Body of pancreas (tissue), 4 donors: ENCODE data around the gene OSBPL9. TPM values are rescaled to one million over a fixed set of nuclear protein-coding genes. Genes with fewer than 3 reads are reported as not detected.
"Not testable (repeated sequence)": the region's sequence is repeated elsewhere in the genome, so short reads cannot be mapped to it uniquely, and the experiment has no call there.

ENCODE experiments used
- ATAC-seq: fragments of 150-250 bp; one replicate; pipeline ENCODE4 v1.9.1; 2016
- DNase-seq, 4 donors: peaks; one replicate each; pipeline ENCODE4 v3.0.0-alpha.2; 2019
- H3K27ac ChIP-seq, 4 donors: fragments of 200-600 bp; sonication (generic); 1 replicate in 3 of 4; 2 replicates in 1 of 4; pipeline versions ENCODE4 v1.5.1 to v1.6.1; 2016 to 2019; ENCODE audit warnings: mild to moderate bottlenecking in 1 of 4, mixed read lengths in 1 of 4, moderate library complexity in 1 of 4
- H3K27me3 ChIP-seq, 2 donors: fragments of 200-600 bp; sonication (generic); one replicate each; pipeline ENCODE4 v1.6.0; 2016; ENCODE audit warnings: mild to moderate bottlenecking in 1 of 2
- H3K36me3 ChIP-seq, 2 donors: fragments of 200-600 bp; sonication (generic); replicated peaks in 1 of 2; 2 replicates each; pipeline ENCODE4 v1.5.1; 2016; ENCODE audit warnings: low read depth in 2 of 2; ENCODE audit not compliant: insufficient read depth in 1 of 2
- H3K4me1 ChIP-seq: fragments of 200-600 bp; sonication (generic); one replicate; pipeline ENCODE4 v1.6.0; 2016
- H3K4me3 ChIP-seq, 2 donors: fragments of 200-600 bp; sonication (generic); 1 replicate in 1 of 2; 2 replicates in 1 of 2; pipeline ENCODE4 v1.5.1; 2016 to 2019
- H3K9me3 ChIP-seq, 3 donors: fragments of 200-600 bp; sonication (generic); 1 replicate in 2 of 3; 2 replicates in 1 of 3; pipeline ENCODE4 v1.5.1; 2016
- POLR2A ChIP-seq, 3 donors: fragments of 450-650 bp; IDR thresholded peaks; one replicate each; pipeline ENCODE4 v1.6.1; 2016; ENCODE audit warnings: antibody characterized with exemption in 3 of 3, mild to moderate bottlenecking in 2 of 3
- WGBS, 2 donors: methylation state at CpG; one replicate each; pipeline ENCODE4 v1.1.5; 2017; 5-methylcytosine and 5-hydroxymethylcytosine counted together
- intact Hi-C: fragments of 100-400 bp; cut with DNase I; formaldehyde crosslinking; loops from one replicate; pipeline ENCODE4 v1.15.1; 2023
- total RNA-seq, 2 donors: library from RNA; depleted of rRNA; stranded (reverse); fragments of >200 nt; gene quantifications; one replicate each; pipeline ENCODE4 v1.1.0, GENCODE V29; 2016
- TF ChIP-seq, protein P1 (sequence below), 7 experiments: fragments of 450-650 bp in 4 of 7; fragments of 200-600 bp in 3 of 7; sonication (generic) in 3 of 7; IDR thresholded peaks; one replicate each; pipeline ENCODE4 v1.5.1; 2016 to 2019; ENCODE audit warnings: antibody characterized with exemption in 7 of 7

OSBPL9 gene
- total RNA-seq, 2 donors from 2014 or later, result 25.1 to 89.0 TPM

DNA sequence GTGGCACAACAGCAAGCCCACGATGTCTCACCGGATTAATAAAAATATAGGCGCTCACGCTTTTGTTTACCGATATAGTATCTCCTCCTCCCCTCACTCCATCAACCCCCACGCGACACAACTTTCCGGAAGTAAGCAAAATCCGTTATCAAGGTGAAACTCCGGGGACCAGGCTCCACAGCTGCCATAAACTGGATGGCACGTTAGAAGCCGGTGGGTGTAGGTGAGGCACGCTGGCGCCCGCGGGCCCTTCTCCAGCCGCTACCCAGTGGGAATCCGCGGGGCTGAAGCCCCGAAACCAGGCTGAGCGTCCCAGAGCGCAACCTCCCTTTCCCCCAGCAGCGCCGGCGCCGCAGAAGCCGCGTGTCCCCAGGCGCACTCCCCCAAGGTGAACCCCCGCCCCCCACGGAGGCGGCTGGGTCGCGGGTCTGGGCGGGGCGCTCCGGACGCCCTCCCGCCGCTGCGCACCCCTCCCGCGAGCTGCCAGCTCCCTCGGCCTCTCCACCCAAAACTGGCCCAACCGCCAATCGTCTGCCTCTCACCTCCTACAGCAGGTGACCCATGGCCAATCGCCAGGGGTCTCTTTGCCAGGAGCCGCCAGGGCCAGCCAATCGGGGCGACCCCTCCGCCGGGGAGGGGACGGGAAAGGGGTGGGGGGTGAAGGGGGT, 112.4 kb downstream of the OSBPL9 start:
- H3K9me3 ChIP-seq, result no peaks in the 10 kb centered on the region
- WGBS, 2 donors, result 1 to 2% methylated on average over 21 to 51 of the region's 53 CpGs

DNA sequence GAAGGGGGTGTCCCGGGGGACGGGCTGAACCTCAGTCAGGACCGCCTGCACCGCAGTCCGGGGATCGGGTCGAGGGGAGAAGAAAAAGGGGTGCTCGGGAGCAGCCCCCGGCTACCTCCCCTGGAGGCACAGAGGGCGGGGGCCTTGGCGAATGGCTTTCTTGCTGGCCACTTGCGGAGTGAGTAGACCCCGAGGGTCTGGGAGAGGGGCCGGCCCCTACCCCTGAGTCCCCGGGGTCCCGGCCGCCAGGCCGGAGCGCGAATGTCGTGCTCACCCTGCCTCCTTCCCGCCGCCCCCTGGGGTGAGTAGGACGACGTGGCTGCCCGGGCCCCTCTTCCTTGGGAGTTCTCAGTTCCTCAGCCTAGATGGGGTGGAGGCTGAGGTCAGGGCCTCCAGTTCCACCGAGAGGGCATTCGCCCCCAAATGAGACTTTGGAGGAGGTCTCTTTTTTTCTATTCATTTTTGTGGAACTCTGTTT, 113.0 kb downstream of the OSBPL9 start:
- 0 to 2% methylated on average over 6 to 28 of the region's 28 CpGs for WGBS, 2 donors
- intact Hi-C loops, result no loop called here
- peak overlapping the region; percentile 12 to 80 for H3K4me3 ChIP-seq
- TF ChIP-seq, protein P1, sequence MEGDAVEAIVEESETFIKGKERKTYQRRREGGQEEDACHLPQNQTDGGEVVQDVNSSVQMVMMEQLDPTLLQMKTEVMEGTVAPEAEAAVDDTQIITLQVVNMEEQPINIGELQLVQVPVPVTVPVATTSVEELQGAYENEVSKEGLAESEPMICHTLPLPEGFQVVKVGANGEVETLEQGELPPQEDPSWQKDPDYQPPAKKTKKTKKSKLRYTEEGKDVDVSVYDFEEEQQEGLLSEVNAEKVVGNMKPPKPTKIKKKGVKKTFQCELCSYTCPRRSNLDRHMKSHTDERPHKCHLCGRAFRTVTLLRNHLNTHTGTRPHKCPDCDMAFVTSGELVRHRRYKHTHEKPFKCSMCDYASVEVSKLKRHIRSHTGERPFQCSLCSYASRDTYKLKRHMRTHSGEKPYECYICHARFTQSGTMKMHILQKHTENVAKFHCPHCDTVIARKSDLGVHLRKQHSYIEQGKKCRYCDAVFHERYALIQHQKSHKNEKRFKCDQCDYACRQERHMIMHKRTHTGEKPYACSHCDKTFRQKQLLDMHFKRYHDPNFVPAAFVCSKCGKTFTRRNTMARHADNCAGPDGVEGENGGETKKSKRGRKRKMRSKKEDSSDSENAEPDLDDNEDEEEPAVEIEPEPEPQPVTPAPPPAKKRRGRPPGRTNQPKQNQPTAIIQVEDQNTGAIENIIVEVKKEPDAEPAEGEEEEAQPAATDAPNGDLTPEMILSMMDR (IDR thresholded peaks at IDR 0.05), result no peak
- peak in 1 of 3 donors; percentile 1 for TF ChIP-seq POLR2A (IDR thresholded peaks at IDR 0.05)
- H3K36me3 ChIP-seq, result no peaks in the 10 kb centered on the region
- H3K9me3 ChIP-seq, result no peaks in the 10 kb centered on the region
- H3K27me3 ChIP-seq, result no peaks in the 10 kb centered on the region
- peaks cover 51% of the 10 kb centered on the region for H3K4me1 ChIP-seq
- H3K27ac ChIP-seq, result peak overlapping the region; percentile 71 to 91 (median 86)
- DNase-seq (no peak), ATAC-seq (peak; percentile 25)

More for the DNA sequence above, 112.4 kb downstream of the OSBPL9 start:
- TF ChIP-seq POLR2A (IDR thresholded peaks at IDR 0.05), result peak; percentile 60 to 77 (median 74)
- TF ChIP-seq, protein P1 (IDR thresholded peaks at IDR 0.05), result peak in 1 of 7 experiments; percentile 8
- DNase-seq (peak; percentile 96 to 99 (median 98)), ATAC-seq (peak; percentile 98)
- Histone ChIP-seq H3K4me1 (peaks cover 46% of the 10 kb centered on the region), H3K27me3 (no peaks in the 10 kb centered on the region), H3K4me3 (peak overlapping the region; percentile 12 to 80), H3K36me3 (no peaks in the 10 kb centered on the region), H3K27ac (peak overlapping the region; percentile 71 to 91 (median 86))
- intact Hi-C loops, result no loop called here

DNA sequence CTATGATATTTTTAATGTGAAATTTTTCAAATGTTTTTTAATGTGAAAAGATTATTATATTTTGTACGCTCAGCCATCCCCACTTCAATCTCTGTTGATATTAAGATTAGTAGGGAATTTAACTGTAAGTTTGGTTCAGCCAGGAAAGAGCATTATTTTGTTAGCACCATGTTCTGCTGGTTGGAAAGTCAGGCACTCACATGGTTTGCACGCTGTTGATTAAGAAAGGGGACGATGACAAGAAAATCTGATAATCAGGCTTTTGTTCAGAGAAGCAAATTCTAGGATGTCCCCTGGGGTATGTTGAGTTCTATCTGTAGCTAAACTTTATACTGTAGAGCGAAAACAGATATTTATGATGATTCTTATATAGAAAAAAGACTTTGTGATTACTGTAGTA, 115.1 kb downstream of the OSBPL9 start:
- no peak overlapping the region for H3K4me3 ChIP-seq
- H3K4me1 ChIP-seq, result peaks cover 73% of the 10 kb centered on the region
- DNase-seq (no peak), ATAC-seq (no peak)
- TF ChIP-seq, protein P1 (IDR thresholded peaks at IDR 0.05), result no peak
- TF ChIP-seq POLR2A (IDR thresholded peaks at IDR 0.05), result no peak
- H3K36me3 ChIP-seq, result no peaks in the 10 kb centered on the region
- 71 to 74% methylated on average over 4 of the region's 4 CpGs for WGBS, 2 donors
- H3K27me3 ChIP-seq, result no peaks in the 10 kb centered on the region
- peak overlapping the region in 2 of 4 donors; percentile 48 to 65 for H3K27ac ChIP-seq
- no peaks in the 10 kb centered on the region for H3K9me3 ChIP-seq
- intact Hi-C loops, result no loop called here

DNA sequence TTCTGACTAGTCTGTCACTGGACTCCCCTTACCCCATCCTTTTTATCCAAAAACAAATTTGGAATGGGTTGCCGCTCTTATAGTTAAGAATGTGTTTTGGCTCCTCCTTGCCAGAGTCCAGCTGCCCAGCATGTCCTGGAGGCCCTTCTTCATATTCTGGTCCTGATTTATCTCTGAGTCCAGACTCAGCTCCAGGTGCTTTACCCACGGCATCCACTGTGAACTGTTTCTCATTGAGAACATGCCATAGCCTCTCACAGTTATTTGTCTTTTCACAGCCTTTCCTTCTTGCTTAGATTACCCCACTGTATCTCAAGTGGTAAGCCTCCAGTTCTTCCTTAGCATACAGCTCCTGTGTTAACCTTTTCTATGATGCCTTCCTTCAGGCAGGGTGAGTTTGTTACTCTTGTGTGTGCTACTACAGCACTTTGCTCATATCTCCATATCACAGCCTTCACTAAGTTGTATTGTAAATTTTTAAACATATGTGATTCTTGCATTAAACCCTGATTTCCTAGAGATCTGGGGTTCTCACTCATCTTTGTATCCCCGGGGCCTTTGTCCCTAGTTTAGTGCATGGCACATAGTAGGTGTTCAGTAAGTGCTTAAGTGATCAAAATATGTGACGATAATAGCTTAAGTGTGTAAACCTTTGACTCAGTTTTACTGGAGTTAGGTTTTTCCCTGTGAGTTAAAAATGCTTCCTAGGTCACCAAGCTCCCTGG, 116.0 kb downstream of the OSBPL9 start:
- no peak overlapping the region for H3K4me3 ChIP-seq
- ATAC-seq (no peak), DNase-seq (no peak)
- 71 to 76% methylated on average over 4 of the region's 4 CpGs for WGBS, 2 donors
- peak overlapping the region; percentile 22 to 69 (median 56) for H3K27ac ChIP-seq
- H3K9me3 ChIP-seq, result no peaks in the 10 kb centered on the region
- no peaks in the 10 kb centered on the region for H3K36me3 ChIP-seq
- intact Hi-C loops, result no loop called here
- no peaks in the 10 kb centered on the region for H3K27me3 ChIP-seq
- H3K4me1 ChIP-seq, result peaks cover 79% of the 10 kb centered on the region
- TF ChIP-seq, protein P1 (IDR thresholded peaks at IDR 0.05), result no peak
- no peak for TF ChIP-seq POLR2A (IDR thresholded peaks at IDR 0.05)

DNA sequence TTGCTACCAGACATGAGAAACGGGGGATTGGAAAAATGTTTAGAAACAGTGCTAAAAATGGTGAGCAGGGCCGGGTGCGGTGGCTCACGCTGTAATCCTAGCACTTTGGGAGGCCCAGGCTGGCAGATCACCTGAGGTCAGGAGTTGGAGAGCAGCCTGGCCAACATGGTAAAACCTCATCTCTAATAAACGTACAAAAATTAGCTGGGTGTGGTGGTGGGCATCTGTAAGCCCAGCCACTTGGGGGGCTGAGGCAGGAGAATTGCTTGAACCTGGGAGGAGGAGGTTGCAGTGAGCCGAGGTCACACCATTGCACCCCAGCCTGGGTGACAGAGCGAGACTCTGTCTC, 116.5 kb downstream of the OSBPL9 start:
- H3K27me3 ChIP-seq, intact Hi-C loops, H3K4me3 ChIP-seq, H3K36me3 ChIP-seq, H3K9me3 ChIP-seq, ATAC-seq: not testable (repeated sequence)
- peak overlapping the region; percentile 22 to 69 (median 56) for H3K27ac ChIP-seq
- WGBS, 2 donors, result 45 to 50% methylated on average over 7 of the region's 7 CpGs
- peaks cover 84% of the 10 kb centered on the region for H3K4me1 ChIP-seq
- DNase-seq, result peak in 1 of 4 donors; percentile 10
